Measurements from ENCODE around the gene CGN.
"Not testable (repeated sequence)": the region's sequence is repeated elsewhere in the genome, so short reads cannot be mapped to it uniquely, and the experiment has no call there.

Gene CGN

DNA sequence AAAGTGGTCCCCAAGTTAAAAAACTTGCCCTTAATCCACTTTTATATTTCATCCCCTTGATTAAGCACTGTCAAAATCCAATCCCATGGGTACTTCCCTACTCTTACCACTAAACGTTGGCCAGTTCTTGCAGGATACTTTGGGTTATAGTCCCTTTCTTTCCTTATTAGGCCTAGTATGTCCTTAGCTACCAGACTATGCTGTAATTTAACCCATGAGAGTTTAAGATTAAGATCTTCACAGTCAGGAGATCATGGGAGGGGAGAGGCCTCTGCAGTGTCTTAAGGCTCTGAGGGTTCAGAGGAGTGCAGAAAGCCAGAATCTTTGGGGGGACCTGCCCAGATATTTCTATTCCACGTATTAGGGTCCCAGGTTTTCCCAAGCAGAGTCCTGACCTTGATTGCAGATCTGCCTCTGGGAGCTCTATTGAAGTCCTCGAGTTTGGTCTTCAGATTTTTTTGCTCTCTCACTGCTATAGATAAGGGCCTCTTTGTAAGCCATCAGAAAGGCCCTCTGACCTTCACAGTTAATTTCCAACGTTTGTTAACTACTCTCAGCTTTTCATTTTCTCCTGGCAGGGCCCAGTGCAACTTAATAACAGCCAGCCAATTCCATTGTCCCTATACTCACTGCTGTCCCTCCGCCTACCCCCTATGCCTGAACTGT is 9.0 kb upstream of the CGN start:
- no peak for DNase-seq

DNA sequence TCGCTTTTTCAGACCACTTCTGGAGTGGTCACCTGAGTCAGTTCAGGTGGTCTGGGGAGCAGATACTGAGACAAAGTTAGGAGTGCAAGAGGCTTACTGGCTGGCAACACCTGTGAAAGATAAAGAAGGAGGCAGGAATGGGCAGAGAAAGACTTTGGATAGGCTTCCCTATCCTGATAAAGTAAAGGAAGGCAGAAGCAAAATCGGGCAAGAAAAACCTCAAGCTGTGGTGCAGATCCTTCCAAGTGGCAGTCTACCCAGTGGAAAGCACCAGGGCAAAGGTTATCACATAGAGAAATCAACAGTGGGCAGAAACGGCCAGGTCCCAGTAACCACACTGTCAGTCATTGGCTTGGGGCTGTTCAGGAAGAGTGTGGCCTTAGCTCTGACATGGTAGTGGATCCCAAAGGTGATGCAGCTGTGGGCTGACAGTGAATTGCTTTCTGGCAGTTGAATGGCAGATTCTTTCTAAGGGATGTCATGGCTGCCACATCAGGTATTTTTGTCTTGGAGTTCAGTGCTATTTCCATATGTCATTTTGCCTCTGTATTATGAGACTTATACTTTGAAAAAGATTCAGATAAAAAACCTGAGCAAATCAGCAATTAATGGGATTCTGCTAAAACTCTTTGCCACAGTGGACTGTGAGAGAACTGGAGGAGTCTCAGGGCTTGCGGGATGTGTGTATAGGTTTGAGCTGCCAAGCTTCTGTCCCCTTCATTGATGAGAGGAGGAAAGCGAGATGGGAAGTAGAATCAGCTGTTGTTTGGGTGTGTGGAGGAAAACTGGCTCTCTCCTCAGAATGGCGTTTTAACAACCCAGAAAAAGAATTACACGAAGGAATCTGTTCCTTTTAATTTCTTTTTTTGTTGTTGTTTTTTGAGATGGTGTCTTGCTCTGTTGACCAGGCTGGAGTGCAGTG is 8.1 kb upstream of the CGN start:
- DNase-seq, result no peak

DNA sequence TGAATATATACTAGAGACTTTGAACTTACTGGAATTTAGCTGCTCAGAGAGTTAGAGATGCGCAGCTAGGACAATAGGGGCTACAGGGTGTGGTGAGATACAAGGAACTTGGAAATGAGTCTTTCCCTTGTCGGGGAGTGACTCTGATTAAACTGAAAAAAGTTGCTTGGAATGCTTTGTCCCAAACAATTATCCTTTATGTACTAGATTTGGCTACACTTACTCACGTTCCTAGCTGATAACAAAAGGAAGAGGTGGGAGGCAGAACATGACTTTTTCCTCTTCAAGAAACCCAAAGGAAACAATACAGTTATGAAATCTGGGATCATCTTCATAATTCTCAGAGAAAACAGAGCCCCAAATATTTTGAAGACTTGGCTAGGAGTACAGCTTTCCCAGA is 6.9 kb upstream of the CGN start:
- DNase-seq, result no peak

DNA sequence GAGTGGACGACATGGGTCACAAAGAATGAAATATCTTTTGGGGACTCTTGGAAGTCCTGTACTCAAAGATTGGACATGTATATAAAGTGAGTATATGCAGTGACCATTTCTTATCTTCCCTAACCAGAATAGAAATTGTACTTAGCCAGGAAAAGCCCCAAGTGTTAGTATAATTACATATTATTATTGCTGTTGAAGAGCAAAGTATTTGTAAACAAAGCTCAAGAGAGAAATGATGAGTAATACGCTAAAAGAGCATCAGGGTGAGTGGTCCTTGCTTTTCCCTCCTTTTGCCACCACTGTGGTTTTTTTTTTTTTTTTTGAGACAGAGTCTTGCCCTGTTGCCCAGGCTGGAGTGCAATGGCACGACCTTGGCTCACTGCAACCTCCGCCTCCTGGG is 6.4 kb upstream of the CGN start:
- no peak for DNase-seq

DNA sequence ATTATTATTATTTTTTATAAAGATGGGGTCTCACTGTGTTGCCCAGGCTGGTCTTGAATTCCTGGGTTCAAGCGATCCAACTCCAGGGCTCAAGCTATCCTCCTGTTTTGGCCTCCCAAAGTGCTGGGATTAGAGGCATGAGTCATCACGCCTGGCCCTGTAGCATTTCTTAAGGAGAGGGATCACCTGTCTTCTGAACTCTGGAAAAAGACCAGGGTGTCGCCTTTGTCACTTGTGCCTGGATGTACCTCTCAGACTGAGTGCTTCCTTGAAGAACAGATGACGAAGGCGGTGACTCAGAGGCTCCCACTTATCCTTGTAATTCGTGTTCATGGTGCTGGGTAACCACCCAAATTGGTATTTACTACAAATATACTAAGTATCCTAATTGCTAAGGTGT is 2.4 kb upstream of the CGN start:
- DNase-seq, result no peak

DNA sequence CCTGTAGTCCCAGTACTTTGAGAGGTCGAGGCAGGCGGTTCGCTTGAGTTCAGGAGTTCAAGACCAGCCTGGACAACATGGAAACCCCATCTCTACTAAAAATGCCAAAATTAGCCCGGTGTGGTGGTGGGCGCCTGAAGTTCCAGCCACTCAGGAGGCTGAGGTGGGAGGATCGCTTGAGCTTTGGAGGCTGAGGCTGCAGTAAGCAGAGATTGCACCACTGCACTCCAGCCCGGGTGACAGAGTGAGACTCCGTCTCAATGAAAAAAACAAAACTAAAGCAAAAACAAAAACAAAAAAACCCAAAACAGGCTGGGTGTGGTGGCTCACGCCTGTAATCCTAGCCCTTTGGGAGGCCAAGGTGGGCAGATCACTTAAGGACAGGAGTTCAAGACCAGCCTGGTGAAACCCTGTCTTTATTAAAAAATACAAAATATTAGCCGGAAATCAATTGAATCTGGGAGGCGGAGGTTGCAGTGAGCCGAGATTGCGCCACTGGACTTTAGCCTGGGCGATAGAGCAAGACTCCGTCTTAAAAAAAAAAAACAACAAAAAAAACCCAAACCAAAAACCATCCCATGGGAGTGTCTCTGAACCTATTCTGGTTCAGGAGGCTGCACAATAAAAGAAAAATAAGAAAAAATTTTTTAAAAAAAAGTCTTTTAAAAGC is 1.7 kb upstream of the CGN start:
- DNase-seq, result no peak

DNA sequence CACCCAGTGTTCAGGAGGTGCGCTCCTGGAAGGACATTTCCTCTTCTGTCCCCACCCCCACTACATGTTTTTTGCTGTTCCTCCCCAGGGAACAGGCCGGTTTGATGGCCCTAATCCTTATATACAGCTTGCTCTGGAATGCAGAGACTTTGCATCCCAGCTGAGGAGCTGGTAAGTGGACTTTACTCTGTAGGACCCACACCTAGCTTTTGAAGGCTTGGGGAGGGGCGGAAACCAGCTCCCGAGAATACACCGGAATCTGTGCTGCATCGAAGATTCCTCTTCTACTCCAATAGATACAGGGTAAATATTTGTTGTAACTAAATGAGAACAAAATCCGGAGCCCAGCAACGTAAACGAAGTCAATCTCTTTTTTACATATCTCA is 1.2 kb upstream of the CGN start:
- no peak for DNase-seq

DNA sequence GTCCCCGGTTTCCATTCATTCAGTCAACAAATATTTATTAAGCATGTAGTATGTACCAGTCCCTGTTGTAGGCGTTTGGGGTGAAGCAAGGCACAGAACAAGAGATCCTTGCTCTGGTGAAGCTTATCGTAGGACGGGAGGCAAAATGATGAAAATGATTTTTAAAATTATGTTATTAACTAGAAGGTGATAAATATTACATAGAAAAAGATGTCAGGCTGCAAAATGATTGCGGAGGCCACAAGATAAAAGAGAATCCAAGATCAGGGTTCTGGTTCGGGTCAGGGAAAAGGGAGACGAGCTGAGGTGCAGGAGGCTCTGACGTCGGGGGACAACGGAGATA is 602 bp upstream of the CGN start:
- DNase-seq, result no peak

DNA sequence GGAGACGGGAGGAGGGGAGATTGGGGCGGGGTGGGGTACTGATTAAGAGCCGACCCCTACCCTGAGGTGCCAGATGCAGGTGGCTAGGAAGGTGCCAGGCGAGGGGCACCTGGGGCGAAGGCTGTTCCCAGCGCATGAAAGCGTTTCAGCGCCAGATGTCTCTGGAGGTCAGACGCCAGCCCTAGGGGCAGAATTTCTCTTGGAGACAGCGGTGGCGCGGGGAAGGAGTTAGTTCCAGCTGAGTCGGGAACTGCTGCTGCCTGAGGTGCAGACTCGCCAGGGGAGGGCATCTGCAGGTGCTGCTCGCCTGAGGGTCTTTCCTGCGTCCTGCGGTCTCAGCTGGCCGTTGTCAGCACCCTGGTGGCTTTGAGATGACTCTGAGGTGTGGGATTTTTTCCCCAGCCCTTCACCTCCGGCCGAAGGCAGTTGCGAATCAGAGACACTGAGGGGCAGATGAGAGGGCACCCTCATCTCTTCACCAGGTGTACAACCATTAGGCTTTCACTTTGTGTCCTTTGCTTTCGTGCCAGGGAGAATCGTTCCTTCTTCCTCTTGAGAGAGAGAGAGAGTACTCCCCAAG is 539 bp downstream of the CGN start:
- DNase-seq, result no peak

DNA sequence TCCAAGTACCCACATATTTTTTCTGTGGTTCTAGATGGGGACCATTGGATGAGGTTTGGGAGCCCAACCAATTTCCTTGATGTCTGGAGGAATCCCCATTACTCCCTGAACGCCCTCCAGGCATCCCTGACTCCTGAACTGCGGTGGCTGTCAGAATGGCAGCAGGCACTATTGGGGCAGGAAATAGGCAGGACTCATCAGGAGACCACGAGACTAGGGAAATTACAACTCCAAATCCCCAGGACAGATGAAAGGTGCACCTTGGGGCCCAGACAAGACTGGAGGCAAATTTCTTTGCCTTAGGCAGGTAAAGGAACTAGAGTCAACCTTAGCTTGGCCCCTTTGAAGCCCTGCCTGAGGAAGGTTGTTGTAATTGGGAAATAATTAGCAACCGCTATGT is 1.1 kb downstream of the CGN start:
- no peak for DNase-seq

DNA sequence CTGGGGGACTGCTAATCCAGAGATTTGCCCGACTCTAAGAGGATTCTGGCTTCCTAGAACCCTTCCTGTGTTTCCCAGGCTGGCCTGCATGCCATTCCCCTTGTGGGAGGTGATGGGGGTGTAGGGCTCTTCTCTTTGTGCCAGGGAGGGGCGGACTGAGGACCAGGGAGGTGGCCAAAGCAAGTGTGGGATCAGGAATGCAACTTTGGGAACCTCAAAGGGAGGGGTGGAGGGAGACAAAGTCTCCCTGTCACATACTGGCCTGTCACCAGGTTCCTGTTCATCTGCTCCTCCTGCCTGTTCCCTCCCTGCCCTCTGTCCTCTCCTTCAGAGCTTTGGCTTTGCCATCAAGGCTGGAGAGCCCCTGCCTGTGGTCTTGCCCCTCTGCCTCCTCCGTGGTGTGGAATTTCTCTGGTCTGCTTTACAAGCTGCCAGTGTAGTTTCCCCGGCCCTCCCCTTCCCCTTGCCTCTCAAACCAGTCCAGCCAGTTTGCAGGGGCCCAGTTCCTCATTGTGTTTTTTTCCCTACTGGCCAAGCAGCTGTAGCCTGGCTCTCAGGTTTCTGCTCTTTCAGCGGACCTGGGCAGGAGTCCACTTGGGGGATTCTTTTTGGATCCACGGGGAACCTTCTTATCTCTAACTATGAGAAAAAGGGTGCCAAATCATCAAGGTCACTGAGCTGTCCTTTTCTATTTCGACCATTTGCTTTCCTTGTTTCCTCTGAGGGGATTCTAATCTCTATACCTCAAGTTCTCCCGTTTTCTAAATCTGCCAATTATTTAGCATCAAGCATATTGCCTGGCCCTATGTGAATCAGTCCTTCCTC is 1.8 kb downstream of the CGN start:
- no peak for DNase-seq

DNA sequence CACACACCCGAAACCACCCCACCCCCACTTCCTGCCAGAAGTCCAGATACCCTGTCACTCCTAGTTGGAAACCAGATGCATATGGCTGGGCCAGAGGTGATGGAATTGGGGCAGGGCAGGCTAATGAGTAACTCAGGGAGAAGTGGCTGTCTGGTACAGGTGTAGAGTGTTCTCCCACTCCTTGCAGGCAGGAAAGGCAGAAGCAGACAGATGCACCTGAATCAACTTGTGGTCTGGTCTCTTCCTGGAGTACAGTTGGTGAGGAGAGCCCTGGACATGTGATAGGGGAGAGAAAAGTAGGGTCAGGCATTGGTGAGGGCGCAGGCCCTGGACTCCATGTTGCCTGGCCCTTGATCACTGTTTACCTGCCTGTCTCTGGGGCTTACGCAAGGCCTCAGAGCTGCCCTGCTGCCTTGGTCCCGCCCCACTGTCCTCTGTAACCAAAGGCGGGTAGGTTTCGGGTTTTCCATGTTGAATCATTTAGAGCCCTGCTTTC is 2.5 kb downstream of the CGN start:
- DNase-seq, result peak; percentile 18

DNA sequence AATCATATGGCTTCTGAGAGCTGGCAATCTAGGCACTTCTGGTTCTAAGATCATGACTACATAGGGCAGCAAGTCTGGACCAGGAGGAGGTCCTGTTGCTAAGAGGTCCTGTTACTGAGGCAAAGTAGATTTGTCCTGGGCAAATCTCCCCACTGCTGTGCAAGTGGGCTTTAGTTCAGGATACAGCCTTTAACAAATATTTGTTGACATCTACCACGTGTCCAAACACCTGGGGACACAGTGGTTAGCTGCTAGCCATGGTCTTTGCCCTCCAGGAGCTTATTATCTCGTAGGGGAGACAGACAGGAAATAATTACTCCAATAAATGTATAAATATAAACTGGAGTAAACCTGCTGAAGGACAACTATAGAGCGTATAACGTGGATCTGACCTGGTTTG is 3.2 kb downstream of the CGN start:
- DNase-seq, result no peak

DNA sequence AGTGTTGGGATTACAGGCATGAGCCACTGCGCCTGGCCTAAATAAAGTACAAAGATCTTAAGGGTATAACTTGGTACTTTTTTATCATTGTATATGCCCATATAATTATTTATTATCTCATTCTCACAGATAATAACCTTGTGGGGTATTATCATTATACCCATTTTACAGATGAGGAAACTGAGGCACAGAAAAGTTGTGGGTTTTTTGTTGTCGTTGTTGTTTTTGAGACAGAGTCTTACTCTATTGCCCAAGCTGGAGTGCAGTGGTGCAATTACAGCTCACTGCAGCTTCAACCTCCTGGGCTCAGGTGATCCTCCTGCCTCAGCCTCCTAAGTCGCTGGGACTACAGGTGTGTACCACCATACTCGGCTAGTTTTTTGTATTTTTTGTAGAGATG is 4.1 kb downstream of the CGN start:
- no peak for DNase-seq

DNA sequence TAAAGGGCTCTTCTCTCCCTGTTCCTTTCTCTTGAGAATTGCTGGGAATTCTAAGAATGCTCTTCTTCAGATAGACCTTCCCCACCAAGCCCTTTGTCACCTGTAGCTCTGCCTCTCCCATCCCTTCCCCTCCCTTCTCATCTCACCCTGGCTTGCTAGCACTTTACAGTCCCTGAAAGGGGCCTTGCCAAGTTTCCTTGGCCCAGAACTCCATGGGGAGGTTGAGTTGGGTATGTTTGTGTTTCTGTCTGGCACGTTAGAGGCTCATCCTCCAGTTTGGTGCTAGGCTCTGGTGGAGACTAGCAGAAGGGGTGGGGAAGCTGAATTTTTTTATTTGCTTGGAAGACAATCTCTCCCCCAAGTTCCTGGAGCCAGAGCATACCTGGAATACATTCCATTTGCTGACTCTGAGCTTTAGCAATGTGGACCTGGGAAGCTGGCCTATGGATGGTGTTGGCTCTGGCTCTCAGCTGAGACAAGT is 4.9 kb downstream of the CGN start:
- no peak for DNase-seq

DNA sequence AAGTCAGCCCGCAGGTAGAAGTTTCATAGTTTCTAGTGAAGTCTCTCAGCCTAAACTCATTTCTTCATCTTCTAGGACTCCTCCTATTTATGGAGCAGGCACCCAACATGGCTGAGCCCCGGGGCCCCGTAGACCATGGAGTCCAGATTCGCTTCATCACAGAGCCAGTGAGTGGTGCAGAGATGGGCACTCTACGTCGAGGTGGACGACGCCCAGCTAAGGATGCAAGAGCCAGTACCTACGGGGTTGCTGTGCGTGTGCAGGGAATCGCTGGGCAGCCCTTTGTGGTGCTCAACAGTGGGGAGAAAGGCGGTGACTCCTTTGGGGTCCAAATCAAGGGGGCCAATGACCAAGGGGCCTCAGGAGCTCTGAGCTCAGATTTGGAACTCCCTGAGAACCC is 7.2 kb downstream of the CGN start:
- DNase-seq, result no peak

DNA sequence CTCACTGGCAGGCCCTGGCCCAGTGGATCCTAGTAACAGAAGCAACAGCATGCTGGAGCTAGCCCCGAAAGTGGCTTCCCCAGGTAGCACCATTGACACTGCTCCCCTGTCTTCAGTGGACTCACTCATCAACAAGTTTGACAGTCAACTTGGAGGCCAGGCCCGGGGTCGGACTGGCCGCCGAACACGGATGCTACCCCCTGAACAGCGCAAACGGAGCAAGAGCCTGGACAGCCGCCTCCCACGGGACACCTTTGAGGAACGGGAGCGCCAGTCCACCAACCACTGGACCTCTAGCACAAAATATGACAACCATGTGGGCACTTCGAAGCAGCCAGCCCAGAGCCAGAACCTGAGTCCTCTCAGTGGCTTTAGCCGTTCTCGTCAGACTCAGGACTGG is 7.7 kb downstream of the CGN start:
- DNase-seq, result no peak

DNA sequence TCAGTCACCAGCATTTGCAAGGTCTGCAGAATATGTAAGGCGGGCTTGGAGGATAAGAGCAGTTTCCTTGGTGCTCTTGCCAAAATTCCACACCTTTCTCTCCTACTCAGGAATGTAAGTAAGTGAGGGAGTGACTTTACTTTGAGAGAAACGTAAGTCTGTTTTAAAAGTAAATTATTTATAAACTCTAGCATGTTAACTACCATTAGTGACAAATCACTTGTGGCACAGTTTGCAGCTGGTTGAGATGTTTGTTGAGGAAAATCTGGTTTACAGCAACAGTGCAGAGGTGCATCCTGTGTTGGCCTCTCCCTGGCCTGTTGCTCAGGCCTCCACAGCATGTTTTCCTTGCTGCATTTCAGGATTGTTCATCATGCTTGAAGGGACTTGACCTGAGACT is 8.5 kb downstream of the CGN start:
- no peak for DNase-seq

DNA sequence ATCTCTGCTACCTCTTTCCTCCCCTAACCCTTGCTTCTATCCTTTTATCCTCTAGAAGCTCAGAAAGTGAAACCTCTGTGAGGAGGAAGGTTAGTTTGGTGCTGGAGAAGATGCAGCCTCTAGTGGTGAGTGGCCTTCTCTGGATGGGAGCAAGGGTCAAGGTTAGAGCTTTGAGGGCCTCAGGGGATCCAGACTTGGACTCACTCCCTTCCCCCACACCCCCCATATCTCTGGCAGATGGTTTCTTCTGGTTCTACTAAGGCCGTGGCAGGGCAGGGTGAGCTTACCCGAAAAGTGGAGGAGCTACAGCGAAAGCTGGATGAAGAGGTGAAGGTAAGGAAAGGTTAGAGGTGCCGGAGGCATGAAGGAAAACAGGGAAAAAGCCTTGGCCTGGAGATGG is 9.2 kb downstream of the CGN start:
- DNase-seq, result no peak

DNA sequence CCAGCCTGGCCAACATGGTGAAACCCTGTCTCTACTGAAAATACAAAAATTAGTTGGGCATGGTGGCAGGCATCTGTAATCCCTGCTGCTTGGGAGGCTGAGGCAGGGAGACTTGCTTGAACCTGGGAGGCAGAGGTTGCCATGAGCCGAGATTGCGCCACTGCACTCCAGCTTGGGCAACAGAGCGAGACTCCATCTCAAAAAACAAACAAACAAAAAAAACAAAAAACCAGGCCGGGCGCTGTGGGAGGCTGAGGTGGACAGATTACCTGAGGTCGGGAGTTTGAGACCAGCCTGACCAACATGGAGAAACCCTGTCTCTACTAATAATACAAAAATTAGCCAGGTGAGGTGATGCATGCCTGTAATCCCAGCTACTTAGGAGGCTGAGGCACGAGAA is 11.2 kb downstream of the CGN start:
- DNase-seq, result not testable (repeated sequence)

DNA sequence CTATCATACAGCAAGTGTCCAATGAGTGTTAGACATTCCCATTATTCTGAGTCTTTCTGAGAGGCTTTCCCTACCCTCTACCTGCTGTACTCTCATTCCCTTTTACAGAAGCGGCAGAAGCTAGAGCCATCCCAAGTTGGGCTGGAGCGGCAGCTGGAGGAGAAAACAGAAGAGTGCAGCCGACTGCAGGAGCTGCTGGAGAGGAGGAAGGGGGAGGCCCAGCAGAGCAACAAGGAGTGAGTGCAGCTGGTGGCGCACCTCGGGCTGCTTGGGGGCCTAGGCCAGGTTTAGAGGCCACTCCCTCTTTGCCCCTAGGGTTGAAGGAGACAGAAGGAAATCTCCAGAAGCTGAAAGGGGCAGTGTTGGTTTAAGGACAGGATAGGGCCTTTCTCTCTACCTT is 12.1 kb downstream of the CGN start:
- DNase-seq, result no peak

DNA sequence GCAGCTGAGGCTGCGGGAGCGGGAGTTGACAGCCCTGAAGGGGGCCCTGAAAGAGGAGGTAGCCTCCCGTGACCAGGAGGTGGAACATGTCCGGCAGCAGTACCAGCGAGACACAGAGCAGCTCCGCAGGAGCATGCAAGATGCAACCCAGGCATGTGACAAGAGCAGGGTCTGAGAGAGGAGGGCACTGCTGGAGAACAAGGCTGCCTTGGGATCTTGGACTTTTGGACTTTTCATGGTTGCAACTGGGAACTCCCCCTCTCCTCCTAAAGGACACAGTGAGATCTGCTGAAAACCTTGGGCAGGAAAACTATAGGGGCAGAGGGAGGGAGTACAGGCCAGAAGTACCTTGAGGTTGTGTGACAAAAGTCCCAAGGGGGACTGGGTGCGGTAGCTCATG is 13.5 kb downstream of the CGN start:
- no peak for DNase-seq
